Fibroblast of mammary gland (primary cell): ENCODE results near the gene RALGDS.
A peak's percentile ranks its signal among the peaks of the same experiment; 100 is the strongest.

Source experiments
- DNase-seq: peaks from one replicate; pipeline ENCODE4 v3.0.0-alpha.2; 2010; ENCODE audit warnings: low read depth
- H3K4me3 ChIP-seq: 2 replicates; pipeline ENCODE4 v1.5.1; 2011; ENCODE audit warnings: low read depth, mild to moderate bottlenecking, low read length, moderate library complexity; ENCODE audit not compliant: control insufficient read depth
- TF ChIP-seq, protein P1 (sequence below): conservative IDR thresholded peaks from 2 replicates; pipeline ENCODE4 v1.5.1; 2011; ENCODE audit warnings: low read depth, low read length, inconsistent platforms; ENCODE audit not compliant: control insufficient read depth, insufficient read depth

RALGDS gene

DNA sequence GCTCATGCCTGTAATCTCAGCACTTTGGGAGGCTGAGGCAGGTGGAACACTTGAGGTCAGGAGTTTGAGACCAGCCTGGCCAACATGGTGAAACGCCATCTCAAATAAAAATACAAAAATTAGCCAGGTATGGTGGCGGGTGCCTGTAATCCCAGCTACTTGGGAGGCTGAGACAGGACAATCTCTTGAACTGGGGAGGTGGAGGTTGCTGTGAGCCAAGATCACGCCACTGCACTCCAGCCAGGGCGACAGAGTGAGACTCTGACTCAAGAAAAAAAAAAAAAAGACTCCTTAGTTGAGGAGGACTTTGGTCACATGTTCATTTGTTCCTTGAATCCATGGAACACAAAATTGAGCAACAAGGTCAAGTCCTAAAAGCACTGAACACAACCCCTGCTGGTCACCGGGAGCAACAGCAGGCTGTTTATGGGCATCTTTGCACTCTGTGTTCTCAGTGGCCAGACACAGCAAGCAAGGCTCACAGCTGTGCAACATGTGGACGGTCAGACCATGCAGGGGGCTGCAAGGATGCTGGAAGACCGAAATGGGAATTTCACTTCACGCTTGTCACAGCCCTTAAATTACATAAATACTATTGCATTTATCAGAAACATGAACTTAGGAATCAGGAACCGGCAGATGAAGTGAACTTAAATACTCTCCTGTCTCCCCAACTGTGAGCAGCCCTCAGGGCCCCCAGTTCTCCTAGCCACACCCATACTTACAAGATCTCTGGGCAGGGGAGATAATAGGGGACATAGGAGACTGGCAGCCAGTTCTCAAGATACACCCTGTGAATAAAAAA is 39.9 kb upstream of the RALGDS start:
- peak; percentile 86 for DNase-seq
- TF ChIP-seq, protein P1, sequence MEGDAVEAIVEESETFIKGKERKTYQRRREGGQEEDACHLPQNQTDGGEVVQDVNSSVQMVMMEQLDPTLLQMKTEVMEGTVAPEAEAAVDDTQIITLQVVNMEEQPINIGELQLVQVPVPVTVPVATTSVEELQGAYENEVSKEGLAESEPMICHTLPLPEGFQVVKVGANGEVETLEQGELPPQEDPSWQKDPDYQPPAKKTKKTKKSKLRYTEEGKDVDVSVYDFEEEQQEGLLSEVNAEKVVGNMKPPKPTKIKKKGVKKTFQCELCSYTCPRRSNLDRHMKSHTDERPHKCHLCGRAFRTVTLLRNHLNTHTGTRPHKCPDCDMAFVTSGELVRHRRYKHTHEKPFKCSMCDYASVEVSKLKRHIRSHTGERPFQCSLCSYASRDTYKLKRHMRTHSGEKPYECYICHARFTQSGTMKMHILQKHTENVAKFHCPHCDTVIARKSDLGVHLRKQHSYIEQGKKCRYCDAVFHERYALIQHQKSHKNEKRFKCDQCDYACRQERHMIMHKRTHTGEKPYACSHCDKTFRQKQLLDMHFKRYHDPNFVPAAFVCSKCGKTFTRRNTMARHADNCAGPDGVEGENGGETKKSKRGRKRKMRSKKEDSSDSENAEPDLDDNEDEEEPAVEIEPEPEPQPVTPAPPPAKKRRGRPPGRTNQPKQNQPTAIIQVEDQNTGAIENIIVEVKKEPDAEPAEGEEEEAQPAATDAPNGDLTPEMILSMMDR = peak; percentile 89
- no peak overlapping the region for H3K4me3 ChIP-seq

DNA sequence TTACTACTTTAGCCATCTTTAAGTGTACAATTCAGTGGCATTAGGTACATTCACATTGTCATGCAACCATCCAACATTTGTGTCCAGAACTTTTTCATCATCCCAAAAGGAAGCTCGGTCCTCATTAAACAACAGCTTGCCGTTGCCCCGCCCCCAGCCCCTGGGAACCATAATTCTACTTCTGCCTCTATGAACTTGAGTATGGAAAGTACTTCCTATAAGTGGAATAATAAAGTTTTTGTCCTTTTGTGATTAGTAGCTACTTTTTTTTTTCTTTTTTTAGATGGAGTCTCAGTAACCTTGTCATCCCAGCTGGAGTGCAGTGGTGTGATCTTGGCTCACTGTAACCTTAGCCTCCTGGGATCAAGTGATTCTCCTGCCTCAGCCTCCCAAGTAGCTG is 37.7 kb upstream of the RALGDS start:
- DNase-seq = no peak
- TF ChIP-seq, protein P1 = no peak
- H3K4me3 ChIP-seq = no peak overlapping the region

DNA sequence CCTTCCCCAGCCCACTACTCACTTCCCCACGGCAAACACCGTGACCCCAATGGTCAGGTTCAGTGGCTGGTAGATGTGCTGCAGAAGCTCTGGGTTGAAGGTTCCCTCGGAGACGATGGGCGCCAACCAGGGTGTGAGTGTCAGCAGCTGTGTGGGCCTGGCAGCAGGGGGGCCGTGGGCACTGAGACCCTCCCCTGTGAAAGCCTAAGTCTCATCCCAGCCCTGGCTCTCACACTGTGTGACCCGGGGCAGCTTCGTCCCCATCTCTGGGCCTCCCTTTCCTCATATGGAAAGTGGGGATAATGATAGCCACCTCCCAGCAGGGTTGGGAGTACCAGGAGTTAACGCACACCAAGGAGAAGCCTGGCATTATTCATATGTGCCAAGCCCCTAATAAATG is 34.1 kb upstream of the RALGDS start:
- H3K4me3 ChIP-seq = no peak overlapping the region
- no peak for DNase-seq
- TF ChIP-seq, protein P1 = no peak

DNA sequence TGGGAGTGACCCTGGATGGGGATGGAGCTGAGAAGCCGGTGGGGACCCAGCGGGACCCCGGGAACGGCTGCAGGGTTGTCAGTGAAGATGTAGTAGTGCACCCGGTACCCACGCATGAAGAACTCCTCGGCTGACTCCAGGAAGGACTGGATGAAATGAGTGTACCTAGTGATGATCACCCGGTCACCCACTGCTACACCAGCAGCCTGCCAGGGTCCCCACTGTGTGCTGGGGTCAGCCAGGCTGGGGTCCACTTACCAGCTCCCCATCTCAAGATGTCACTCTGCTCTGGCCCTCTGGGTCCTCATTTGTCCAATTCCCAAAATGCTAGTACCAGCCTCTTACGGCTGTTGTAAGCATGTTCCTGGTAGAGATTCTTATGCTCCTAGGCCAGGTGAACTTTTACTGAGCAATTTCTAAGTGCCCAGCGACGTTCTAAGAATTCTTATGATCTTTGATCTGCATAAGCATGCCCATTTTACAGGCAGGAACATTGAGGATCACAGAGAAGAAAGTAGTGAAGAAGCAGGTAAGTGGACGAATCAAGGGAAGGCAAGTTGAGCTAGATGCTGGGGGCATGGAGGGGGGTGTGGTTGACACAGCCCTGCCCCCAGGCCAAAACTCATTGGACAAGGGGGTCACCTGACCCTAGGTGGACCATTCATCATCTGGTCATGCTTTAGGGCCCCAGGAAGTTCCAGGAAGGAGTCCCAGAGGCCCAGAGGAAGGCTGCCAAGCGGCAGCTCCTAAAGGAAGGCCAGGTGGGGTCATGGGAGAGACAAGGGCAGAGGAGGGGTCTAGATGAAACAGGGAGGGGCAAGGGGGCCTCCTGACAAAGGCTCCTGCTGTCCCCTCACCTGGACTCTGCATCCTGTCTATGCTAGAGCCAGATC is 33.3 kb upstream of the RALGDS start:
- no peak overlapping the region for H3K4me3 ChIP-seq
- no peak for DNase-seq
- TF ChIP-seq, protein P1 = no peak

DNA sequence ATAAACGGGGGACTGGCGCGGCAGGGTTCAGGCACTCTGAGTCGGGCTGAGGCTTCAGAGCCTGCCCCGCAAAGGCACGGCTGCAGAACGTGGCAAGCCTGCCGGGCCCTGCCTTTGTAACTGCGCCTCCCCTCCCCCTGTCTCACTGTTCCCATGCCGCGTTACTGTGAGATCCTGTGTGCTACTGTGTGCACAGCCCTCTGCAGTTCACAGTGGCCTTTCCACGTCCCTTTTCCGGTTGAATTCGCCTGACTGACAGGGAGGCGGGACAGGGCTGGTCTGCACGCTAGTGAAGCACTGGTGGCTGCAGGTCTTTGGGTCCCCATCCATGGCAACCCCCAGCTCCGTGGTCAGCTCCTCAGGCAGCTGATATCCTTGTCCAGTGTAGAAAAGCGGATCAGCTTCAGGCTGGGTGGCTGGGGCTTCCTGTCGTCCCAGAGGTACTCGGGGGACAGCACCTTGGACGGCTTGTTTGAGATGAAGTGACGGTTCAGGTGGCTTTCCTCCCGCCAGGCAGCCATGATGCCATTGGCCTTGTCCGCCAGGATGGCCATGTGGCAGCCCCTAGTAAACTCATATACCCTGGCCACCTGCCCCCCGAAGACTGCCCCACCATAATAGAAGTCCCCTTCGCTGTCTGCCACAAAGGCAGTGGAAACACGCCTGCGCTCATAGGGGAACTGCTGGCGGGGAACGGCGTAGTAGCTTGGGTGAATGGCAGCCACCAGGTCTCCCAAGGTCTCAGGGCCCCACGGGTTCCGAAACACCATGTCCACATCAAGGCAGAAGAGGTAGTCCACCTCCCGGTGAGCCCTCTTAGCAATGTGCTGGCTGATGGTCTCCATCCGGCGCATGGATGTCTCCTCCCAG is 32.4 kb upstream of the RALGDS start:
- DNase-seq = no peak
- H3K4me3 ChIP-seq = no peak overlapping the region

More for the DNA sequence above, 32.4 kb upstream of the RALGDS start:
- TF ChIP-seq, protein P1 = no peak
